SKM-1 treated with dmso at 0.1 percent for 144 hours (cell line): ENCODE data around the gene TAMALIN.
"Not testable (repeated sequence)": the region's sequence is repeated elsewhere in the genome, so short reads cannot be mapped to it uniquely, and the experiment has no call there.

ENCODE experiments used
- DNase-seq: peaks from one replicate; lab custom pipeline; 2025; ENCODE audit not compliant: unreplicated experiment; lab: John Stamatoyannopoulos, UW

The TAMALIN gene

GRCh38 chr12:52006726-52007157 lies at the start of gene TAMALIN:
TAMALIN (plus strand) TSS chr12:52006946; CDS start chr12:52007020, 74 bp downstream.
- DNase-seq: no peak

DNA sequence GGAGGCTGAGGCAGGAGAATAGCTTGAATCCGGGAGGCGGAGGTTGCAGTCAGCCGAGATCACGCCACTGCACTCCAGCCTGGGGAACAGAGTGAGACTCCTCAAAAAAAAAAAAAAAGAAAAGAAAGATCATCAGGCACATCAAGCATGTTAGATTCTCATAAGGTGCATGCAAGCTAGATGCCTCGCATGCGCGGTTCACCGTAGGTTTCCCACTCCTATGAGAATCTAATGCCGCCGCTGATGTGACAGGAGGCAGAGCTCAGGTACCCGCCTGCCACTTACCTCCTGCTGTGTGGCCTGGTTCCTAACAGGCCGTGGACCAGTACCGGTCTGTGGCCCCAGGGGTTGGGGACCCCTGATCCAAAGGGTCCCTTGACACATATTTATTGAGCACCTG lies 48.2 kb upstream of the TAMALIN start:
- no peak for DNase-seq

DNA sequence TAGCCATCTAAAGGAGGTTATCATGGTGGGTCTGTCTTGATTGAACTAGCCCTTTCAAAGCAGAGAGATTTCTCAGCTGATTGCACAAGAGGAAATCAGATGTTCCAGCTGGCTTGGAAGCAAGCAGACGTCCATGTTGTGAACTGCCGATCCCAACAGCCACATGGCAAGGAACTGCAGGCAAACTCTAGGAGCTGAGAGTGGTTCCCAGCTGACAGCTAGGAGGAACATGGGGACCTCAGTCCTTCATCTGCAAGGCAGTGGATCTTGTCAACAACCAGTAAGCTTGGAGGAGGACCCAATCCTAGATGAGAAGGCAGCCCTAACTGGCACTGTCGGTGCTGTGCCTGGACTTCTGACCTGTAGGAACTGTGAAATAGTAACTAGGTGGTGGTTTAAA lies 47.5 kb upstream of the TAMALIN start:
- no peak for DNase-seq

DNA sequence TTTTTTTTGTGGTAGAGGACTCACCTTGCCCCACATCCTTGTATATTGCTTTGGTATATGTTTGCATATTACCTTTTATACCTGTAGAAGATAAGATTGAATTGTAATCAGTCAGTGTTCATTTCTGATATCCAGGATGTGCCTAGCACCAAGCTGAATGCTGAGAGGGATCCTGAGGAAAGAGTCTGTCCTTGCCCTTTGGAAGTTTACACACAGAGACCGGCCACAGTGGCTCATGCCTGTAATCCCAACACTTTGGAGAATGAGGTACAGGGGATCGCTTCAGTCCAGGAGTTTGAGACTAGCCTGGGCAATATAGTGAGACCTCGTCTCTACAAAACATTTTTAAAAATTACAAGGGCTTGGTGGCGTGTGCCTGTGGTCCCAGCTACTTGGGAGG lies 46.8 kb upstream of the TAMALIN start:
- no peak for DNase-seq

GRCh38 chr12:51960488-51960887 lies 46.3 kb upstream of the TAMALIN start:
- DNase-seq: no peak

DNA sequence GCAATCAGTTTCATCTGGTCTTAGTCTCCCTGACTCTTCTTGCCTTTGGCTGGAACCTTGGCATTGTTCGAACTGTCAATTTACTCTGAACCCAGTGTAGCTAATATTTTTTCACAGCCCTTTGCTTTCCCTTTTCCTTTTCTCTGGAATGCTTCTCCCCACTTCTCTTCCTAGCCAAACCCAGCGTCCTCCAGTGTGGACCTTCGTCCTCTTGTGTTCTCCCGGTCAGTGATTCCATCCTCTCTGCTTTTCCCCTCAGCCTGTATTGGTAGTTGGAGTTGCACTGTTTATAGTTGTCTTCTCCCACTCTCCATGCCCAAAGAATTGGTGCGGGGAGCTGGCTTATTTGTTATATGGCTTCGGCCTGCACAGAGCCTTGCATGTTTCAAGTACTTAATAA lies 45.9 kb upstream of the TAMALIN start:
- no peak for DNase-seq

DNA sequence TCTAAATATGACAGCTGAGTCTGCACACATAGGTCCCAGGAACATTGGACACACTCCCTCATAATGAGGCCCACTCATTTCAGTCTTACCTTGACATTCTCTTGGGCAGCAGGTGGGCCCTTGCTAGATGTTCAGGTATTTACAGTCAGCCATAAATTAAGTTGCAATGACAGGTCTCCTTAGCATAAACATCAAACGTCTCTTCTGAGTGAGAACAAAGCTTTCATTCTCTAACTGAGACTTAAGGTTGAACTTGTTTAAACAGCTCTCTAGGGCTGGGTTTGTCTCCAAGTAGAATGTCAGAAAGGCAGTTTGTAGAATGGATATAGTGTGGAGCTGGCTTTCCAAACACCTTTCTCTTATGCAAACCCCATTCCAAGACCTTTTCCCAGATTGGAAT lies 44.9 kb upstream of the TAMALIN start:
- DNase-seq: no peak

GRCh38 chr12:51962737-51963136 lies 44.0 kb upstream of the TAMALIN start:
- no peak for DNase-seq

- DNase-seq: no peak
Observed at GRCh38 chr12:51963477-51963876, 43.3 kb upstream of the TAMALIN start.

GRCh38 chr12:51969643-51970042 lies 37.1 kb upstream of the TAMALIN start:
- no peak for DNase-seq

DNA sequence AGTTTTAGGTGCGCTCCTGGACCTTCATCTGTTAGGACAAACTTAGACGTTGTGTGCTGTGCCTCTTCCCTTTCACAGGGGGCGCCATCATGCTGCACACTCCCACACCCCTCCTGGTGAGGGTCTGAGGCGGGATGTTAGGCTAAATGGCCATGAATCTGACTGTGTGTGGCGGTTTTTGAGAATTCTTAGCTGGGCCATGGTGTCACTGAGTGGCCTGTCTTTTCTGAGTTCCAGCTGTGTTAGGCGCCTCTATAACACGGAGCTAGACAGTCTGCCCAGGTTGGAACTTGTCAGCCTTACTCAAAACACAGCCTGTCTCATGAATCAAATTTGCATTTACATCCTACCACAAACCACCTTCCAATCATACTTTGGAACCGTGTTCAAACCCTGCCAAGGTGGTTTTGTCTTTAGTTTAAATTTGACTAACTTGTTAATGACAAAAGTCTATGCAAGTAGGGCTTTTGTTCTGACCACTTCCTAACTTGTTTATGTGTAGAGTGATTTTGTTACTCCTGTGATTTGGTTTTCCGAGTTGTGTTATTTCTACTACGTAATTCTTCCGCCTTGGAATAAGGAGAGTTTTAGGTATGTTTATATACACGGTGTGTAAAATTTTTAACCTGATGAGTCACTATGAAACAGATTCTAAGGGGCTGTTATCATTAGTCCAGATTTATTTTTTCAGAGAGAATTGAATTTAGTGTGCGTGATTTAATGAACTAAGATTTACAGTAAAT lies 35.7 kb upstream of the TAMALIN start:
- no peak for DNase-seq

DNA sequence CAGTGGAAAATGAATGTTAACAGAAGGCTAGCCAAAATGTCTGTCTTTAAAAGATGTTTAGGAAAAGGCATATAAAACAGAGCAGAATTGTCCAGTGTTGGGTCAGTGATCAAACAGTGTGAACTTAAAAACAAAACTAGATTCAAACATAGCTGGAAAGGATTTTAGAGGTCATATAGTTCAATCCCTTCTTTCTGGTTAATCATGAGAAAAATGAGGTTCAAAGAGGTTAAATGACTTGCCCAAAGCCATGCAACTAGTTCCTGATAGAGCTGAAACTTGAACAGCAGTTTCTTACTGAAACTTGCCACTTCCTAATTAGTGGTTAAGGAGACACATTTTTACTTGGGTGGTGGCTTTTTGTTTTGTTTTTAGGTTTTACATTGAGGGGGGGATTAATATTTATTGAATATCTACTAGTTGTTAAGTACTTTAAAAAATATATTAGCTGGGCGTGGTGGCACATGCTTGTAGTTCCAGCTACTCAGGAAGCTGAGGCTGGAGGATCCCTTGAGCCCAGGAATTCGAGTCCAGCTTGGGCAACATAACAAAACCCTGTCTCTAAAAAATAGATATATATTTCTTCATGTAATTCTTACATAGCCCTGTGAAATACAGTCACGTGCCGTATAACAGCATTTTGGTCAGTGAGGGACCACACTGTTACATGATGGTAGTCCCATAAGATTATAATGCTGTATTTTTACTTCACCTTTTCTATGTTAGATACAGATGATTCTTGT lies 34.9 kb upstream of the TAMALIN start:
- no peak for DNase-seq

GRCh38 chr12:51972422-51972812 lies 34.3 kb upstream of the TAMALIN start:
- no peak for DNase-seq

DNA sequence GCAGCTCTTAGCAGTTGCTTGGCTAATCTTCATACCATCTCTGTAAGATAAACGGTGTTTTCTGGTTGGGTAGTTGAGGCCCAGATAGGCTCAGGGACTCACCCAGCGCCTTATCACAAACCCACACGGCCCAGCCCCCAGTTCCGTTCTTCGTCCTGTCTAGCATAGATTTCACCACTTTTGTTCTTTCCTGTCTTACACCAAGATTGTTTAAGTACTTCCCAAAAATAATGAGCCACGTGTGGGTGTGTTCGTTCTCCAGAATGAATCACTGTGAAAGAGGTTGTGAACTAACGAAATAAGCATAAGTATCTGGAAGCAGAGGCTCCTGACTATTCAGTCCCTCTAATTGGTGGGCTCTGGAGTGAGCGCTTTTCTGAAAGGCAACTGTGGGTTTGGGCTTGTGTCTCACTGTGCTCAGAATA lies 33.9 kb upstream of the TAMALIN start:
- peak; percentile 82 for DNase-seq

GRCh38 chr12:51973560-51973959 lies 33.2 kb upstream of the TAMALIN start:
- no peak for DNase-seq

DNA sequence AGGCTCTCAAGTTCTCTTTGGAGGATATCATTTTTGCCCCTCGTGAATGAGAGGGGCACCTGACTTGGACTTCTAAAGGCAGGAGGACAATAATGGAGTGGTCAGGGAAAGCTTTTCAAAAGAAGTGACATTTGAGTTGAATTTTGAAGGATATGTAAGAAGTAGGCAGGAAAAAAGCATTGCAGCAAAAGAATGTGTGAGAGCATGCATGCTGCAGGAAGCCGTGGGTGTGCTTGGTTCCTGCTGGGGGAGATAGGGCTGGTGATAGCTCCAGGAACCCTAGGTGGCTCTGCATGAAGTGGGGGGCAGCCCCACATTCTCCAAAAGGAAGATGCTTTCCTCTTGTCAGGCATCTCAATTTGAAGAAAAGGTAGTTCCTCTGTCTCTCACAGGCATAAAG lies 32.1 kb upstream of the TAMALIN start:
- no peak for DNase-seq

- no peak for DNase-seq
Observed at GRCh38 chr12:51975196-51975595, 31.6 kb upstream of the TAMALIN start.

DNA sequence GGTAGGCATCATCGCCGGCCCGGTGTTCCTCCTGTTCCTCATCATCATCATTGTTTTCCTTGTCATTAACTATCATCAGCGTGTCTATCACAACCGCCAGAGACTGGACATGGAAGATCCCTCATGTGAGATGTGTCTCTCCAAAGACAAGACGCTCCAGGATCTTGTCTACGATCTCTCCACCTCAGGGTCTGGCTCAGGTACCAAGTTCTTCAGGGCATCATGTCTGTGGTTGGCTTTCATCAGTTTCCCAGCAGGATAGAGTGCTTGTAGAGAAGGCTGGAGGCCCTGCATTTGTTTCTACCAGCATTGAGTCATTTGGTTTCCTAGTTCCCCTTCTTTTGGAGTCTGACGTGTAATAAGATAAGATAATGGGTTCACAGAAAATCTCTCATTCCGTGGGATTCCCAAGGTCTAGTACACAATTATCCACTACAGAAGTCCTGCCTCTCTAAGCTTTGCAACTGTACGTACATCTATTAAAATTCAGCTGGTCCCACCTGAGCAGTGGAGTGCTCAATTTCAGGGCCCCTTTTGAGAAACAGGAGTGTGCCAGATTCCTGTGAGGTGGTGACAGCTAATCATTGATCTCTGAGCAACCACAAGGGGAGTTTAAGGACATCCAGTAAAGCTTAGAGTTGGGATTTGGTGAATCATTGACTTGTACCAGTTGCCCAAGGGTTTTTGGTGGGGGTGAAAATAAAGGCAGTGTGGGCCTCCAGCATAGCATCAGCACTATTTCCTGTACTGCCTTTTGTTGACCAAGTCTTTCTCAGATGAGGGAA lies 30.2 kb upstream of the TAMALIN start:
- no peak for DNase-seq

DNA sequence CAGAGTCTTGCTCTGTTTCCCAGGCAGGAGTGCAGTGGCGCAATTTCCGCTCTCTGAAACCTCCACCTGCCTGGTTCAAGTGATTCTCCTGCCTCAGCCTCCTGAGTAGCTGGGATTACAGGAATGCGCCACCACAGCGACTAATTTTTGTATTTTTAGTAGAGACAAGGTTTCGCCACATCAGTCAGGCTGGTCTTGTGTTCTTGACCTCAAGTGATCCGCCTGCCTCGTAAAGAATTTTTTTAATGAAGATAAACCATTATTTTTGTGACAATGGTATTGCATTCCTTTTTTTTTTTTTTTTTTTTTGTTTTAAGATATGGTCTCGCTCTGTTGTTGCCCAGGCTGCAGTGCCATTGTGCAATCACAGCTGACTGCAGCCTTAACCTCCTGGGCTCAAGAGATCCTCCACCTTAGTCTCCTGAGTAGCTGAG lies 29.4 kb upstream of the TAMALIN start:
- DNase-seq: no peak

DNA sequence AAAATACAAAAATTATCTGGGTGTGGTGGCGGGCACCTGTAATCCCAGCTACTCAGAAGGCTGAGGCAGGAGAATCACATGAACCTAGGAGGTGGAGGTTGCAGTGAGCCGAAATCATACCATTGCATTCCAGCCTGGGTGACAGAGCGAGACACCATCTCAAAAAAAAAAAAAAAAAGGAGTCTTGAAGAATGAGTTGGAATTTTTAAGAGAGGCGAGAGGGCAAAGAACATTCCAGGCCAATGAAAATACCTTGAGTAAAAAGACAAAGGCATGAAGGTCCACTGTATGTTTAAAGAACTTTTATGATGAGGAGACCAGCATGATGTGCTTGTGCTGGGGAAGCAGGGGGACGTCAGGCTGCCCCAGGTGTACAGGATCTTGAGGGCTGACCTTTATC lies 27.4 kb upstream of the TAMALIN start:
- DNase-seq: not testable (repeated sequence)

- DNase-seq: peak; percentile 12
Observed at GRCh38 chr12:51980051-51980808, 26.5 kb upstream of the TAMALIN start.
